Lower leg skin (tissue), 3 donors: ENCODE data around the gene GALM.

Source experiments
- CTCF ChIP-seq, 3 donors: fragments of 450-650 bp; IDR thresholded peaks; one replicate each; pipeline ENCODE4 v1.5.1; 2016; ENCODE audit warnings: antibody characterized with exemption in 3 of 3, mild to moderate bottlenecking in 3 of 3, moderate library complexity in 2 of 3
- POLR2A ChIP-seq, 2 donors: fragments of 450-650 bp; IDR thresholded peaks; one replicate each; pipeline ENCODE4 v1.6.1; 2016 to 2017; ENCODE audit warnings: antibody characterized with exemption in 2 of 2, mild to moderate bottlenecking in 1 of 2, moderate library complexity in 1 of 2

GRCh38 chr2:38665854-38666555 lies at the start of gene GALM:
- TF ChIP-seq CTCF (IDR thresholded peaks at IDR 0.05) (no peak), POLR2A (IDR thresholded peaks at IDR 0.05) (no peak)
